Neuronal stem cell (in vitro differentiated cells): ENCODE measurements around the gene TOMM40L.
"Not testable (repeated sequence)": the region's sequence is repeated elsewhere in the genome, so short reads cannot be mapped to it uniquely, and the experiment has no call there.

ENCODE experiments used
- DNase-seq: peaks from one replicate; pipeline ENCODE4 v3.0.0-alpha.2; 2013; ENCODE audit warnings: low spot score
- H2AFZ ChIP-seq: one replicate; pipeline ENCODE4 v1.6.1; 2013; ENCODE audit warnings: mild to moderate bottlenecking, low read length, inconsistent platforms
- H2AK5ac ChIP-seq: 2 replicates; pipeline ENCODE4 v1.6.1; 2013; ENCODE audit warnings: low read depth, mild to moderate bottlenecking, inconsistent platforms, low read length, moderate library complexity, mixed read lengths
- H2BK120ac ChIP-seq: 2 replicates; pipeline ENCODE4 v1.6.1; 2013; ENCODE audit warnings: low read depth, mild to moderate bottlenecking, inconsistent platforms, low read length, moderate library complexity, mixed read lengths
- H2BK12ac ChIP-seq: one replicate; pipeline ENCODE4 v1.6.1; 2013; ENCODE audit warnings: low read length, inconsistent platforms
- H2BK15ac ChIP-seq: 2 replicates; pipeline ENCODE4 v1.6.1; 2013; ENCODE audit warnings: mild to moderate bottlenecking, low read length, inconsistent platforms, mixed read lengths
- H2BK5ac ChIP-seq: one replicate; pipeline ENCODE4 v1.6.1; 2013; ENCODE audit warnings: inconsistent platforms, mild to moderate bottlenecking, low read length, moderate library complexity
- H3K14ac ChIP-seq: one replicate; pipeline ENCODE4 v1.6.1; 2013; ENCODE audit warnings: low read length, inconsistent platforms
- H3K18ac ChIP-seq: 2 replicates; pipeline ENCODE4 v1.6.1; 2013; ENCODE audit warnings: low read length, inconsistent platforms
- H3K23ac ChIP-seq: 2 replicates; pipeline ENCODE4 v1.6.1; 2013; ENCODE audit warnings: low read depth, mild to moderate bottlenecking, mixed read lengths, low read length, inconsistent platforms; ENCODE audit not compliant: poor library complexity
- H3K27ac ChIP-seq: replicated peaks from 3 replicates; pipeline ENCODE4 v1.5.1; 2013; ENCODE audit warnings: low read length, inconsistent platforms
- H3K27me3 ChIP-seq, 3 experiments: 2 replicates each; pipeline ENCODE4 v1.6.1; 2013; ENCODE audit warnings: low read length in 3 of 3, mild to moderate bottlenecking in 2 of 3, inconsistent platforms in 1 of 3, low read depth in 1 of 3, mixed read lengths in 1 of 3, moderate library complexity in 1 of 3; ENCODE audit not compliant: control insufficient read depth in 3 of 3, insufficient read depth in 3 of 3
- H3K36me3 ChIP-seq, 2 donors: replicated peaks in 1 of 2; 2 replicates each; pipeline ENCODE4 v1.6.1; 2013; ENCODE audit warnings: low read length in 2 of 2; ENCODE audit not compliant: control insufficient read depth in 2 of 2, insufficient read depth in 2 of 2
- H3K4ac ChIP-seq: 2 replicates; pipeline ENCODE4 v1.6.1; 2013; ENCODE audit warnings: inconsistent platforms, mild to moderate bottlenecking, low read length, moderate library complexity
- H3K4me1 ChIP-seq, 2 donors: 1 replicate in 1 of 2; 2 replicates in 1 of 2; pipeline ENCODE4 v1.6.1; 2013; ENCODE audit warnings: low read length in 2 of 2, low read depth in 1 of 2; ENCODE audit not compliant: control insufficient read depth in 2 of 2, insufficient read depth in 1 of 2
- H3K4me2 ChIP-seq: one replicate; pipeline ENCODE4 v1.6.1; 2013; ENCODE audit warnings: mild to moderate bottlenecking, low read length, inconsistent platforms; ENCODE audit not compliant: insufficient read depth, poor library complexity, severe bottlenecking
- H3K4me3 ChIP-seq, 2 donors: 2 replicates each; pipeline ENCODE4 v1.5.1; 2013; ENCODE audit warnings: low read length in 2 of 2, mild to moderate bottlenecking in 2 of 2, inconsistent platforms in 1 of 2, moderate library complexity in 1 of 2
- H3K79me1 ChIP-seq: one replicate; pipeline ENCODE4 v1.6.1; 2013; ENCODE audit warnings: low read depth, mild to moderate bottlenecking, inconsistent platforms, low read length, moderate library complexity
- H3K9ac ChIP-seq: one replicate; pipeline ENCODE4 v1.6.1; 2013; ENCODE audit warnings: mild to moderate bottlenecking, low read depth, low read length, inconsistent platforms; ENCODE audit not compliant: poor library complexity
- H3K9me3 ChIP-seq, 2 donors: replicated peaks in 1 of 2; 2 replicates each; pipeline versions ENCODE3 to v1.6.1; 2013; ENCODE audit warnings: low read length in 2 of 2, mild to moderate bottlenecking in 2 of 2, inconsistent platforms in 1 of 2, low read depth in 1 of 2, mixed read lengths in 1 of 2, moderate library complexity in 1 of 2; ENCODE audit not compliant: control insufficient read depth in 2 of 2, insufficient read depth in 1 of 2
- H4K8ac ChIP-seq: one replicate; pipeline ENCODE4 v1.6.1; 2013; ENCODE audit warnings: low read depth, mild to moderate bottlenecking, inconsistent platforms, low read length, moderate library complexity
- H4K91ac ChIP-seq: one replicate; pipeline ENCODE4 v1.6.1; 2013; ENCODE audit warnings: low read length, low read depth, mild to moderate bottlenecking, inconsistent platforms; ENCODE audit not compliant: poor library complexity
- WGBS, 2 donors: extraction: QIAGEN DNeasy Blood & Tissue Kit; methylation state at CpG; one replicate each; pipeline ENCODE4 v1.1.7; 2013; ENCODE audit warnings: missing lambda C conversion rate in 2 of 2, mixed read lengths in 1 of 2; ENCODE audit not compliant: insufficient read length in 2 of 2, insufficient replicate concordance in 1 of 2; ENCODE audit errors: extremely low coverage in 2 of 2; 5-methylcytosine and 5-hydroxymethylcytosine counted together

TOMM40L gene

DNA sequence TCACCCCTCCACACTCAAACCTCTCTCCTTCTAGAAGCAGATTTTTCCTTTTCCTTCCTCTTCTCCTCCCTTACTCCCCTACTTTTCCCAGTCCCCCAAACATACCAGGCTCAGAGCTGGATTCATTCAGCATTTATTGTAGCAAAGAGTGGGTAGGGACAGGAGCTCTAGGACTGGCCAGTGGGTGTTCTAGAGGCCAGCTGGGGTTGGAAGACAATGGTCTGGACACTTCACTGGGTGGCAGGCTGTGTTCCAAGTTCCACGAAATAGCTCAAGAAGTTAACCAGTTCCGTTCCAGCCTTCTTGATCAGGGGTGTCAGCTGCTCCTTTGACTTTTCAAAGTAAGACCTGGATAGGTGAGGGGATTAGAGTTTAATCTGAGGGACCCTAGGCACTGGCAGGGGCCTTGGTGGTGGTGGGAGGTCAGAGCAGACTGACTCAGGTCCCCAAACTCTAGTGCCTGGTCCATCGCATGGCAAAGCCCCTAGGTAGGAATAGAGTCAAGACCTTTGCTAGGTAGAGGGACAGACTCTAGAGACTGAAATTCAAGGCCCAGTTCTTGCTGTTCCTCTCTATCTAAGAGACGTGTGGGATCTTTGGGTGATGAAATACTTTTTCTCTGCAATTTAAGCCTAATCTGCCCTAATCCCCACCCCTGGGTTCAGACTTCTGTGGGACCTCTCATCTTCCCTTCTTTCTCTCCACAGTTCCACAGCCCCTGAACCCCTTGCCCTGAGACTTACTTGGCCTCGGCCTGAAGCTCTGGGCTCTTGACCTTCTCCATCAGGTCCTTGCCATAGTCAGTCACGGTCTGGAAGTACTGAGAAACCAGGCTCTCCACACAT is 3.5 kb upstream of the TOMM40L start:
- H2BK120ac ChIP-seq = no peak overlapping the region
- H3K9ac ChIP-seq = no peak overlapping the region
- peaks cover 0 to 4% (median 0%) of the 10 kb centered on the region in 3 experiments for H3K27me3 ChIP-seq
- H3K36me3 ChIP-seq = no peaks in the 10 kb centered on the region
- WGBS, 2 donors = no CpG with 5 or more reads among the region's 6 CpGs
- H3K4me2 ChIP-seq = no peak overlapping the region
- H2BK5ac ChIP-seq = no peak overlapping the region
- H2BK15ac ChIP-seq = no peak overlapping the region
- H3K27ac ChIP-seq = no peak overlapping the region
- no peak overlapping the region for H4K91ac ChIP-seq
- no peak overlapping the region for H3K14ac ChIP-seq
- H3K79me1 ChIP-seq = no peaks in the 10 kb centered on the region
- no peak for DNase-seq
- no peak overlapping the region for H4K8ac ChIP-seq
- H2BK12ac ChIP-seq = no peak overlapping the region
- no peak overlapping the region for H3K23ac ChIP-seq
- no peak overlapping the region for H2AFZ ChIP-seq
- peaks cover 6 to 9% of the 10 kb centered on the region in 2 donors for H3K4me1 ChIP-seq
- H3K4me3 ChIP-seq = no peak overlapping the region
- no peaks in the 10 kb centered on the region for H3K9me3 ChIP-seq
- no peak overlapping the region for H3K4ac ChIP-seq
- H3K18ac ChIP-seq = no peak overlapping the region
- no peak overlapping the region for H2AK5ac ChIP-seq

- Histone ChIP-seq H3K79me1 (no peaks in the 10 kb centered on the region), H3K36me3 (peaks cover 0 to 10% of the 10 kb centered on the region in 2 donors), H4K8ac (no peak overlapping the region), H3K27me3 (peaks cover 0 to 4% (median 0%) of the 10 kb centered on the region in 3 experiments), H3K18ac (no peak overlapping the region), H3K9ac (no peak overlapping the region), H3K23ac (no peak overlapping the region), H2BK15ac (no peak overlapping the region), H3K4me2 (no peak overlapping the region), H3K14ac (no peak overlapping the region), H2AK5ac (no peak overlapping the region), H2BK120ac (no peak overlapping the region), H3K4me3 (no peak overlapping the region), H3K4me1 (peaks cover 6 to 11% of the 10 kb centered on the region in 2 donors), H3K4ac (no peak overlapping the region), H2BK5ac (no peak overlapping the region), H3K9me3 (no peaks in the 10 kb centered on the region), H2BK12ac (no peak overlapping the region), H2AFZ (no peak overlapping the region), H4K91ac (no peak overlapping the region), H3K27ac (no peak overlapping the region)
- no peak for DNase-seq
- WGBS, 2 donors = no CpG with 5 or more reads among the region's 7 CpGs
These were observed 1.8 kb upstream of the TOMM40L start for GRCh38 chr1:161223805-161224694.

- H3K9ac ChIP-seq, H3K14ac ChIP-seq, H3K9me3 ChIP-seq, DNase-seq, H3K4me2 ChIP-seq, H4K91ac ChIP-seq, H4K8ac ChIP-seq, H3K18ac ChIP-seq, H3K27me3 ChIP-seq, H2BK120ac ChIP-seq, H2BK5ac ChIP-seq, H3K4ac ChIP-seq, H2BK12ac ChIP-seq, H3K4me3 ChIP-seq, H3K23ac ChIP-seq, H2BK15ac ChIP-seq, H3K79me1 ChIP-seq, H2AFZ ChIP-seq, H3K27ac ChIP-seq, H2AK5ac ChIP-seq: not testable (repeated sequence)
- Histone ChIP-seq H3K36me3 (peaks cover 5 to 16% of the 10 kb centered on the region in 2 donors), H3K4me1 (peaks cover 6 to 11% of the 10 kb centered on the region in 2 donors)
- WGBS, 2 donors = no CpG with 5 or more reads among the region's 13 CpGs
These were observed 1.2 kb upstream of the TOMM40L start for GRCh38 chr1:161224695-161225087.

DNA sequence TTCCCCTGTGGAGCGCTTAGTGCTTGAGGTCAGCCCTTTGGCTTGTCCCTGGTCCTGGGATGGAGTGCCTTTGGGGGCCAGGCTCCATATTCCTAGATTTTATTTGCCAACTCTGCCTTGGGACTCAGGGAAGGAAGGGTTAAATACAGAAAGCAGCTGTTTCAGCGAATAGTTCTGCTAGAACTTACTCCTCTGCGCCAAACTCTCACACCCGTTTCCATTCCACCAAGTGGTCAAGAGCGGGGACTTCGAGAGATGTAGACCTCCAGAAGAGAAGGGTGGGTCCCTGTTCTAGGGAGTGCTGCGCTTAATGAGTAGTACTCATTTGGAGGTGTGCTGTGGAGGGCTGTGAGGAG is 704 bp upstream of the TOMM40L start:
- Histone ChIP-seq H3K36me3 (peaks cover 5 to 20% of the 10 kb centered on the region in 2 donors), H3K9me3 (no peaks in the 10 kb centered on the region), H3K27ac (no peak overlapping the region), H3K79me1 (no peaks in the 10 kb centered on the region), H4K8ac (no peak overlapping the region), H3K4me1 (peaks cover 6 to 11% of the 10 kb centered on the region in 2 donors), H2BK15ac (no peak overlapping the region), H2BK5ac (no peak overlapping the region), H2BK120ac (no peak overlapping the region), H3K23ac (no peak overlapping the region), H4K91ac (no peak overlapping the region), H3K27me3 (peaks cover 0 to 4% (median 0%) of the 10 kb centered on the region in 3 experiments), H2BK12ac (no peak overlapping the region), H3K4me3 (no peak overlapping the region), H3K14ac (no peak overlapping the region), H3K18ac (no peak overlapping the region), H3K4ac (no peak overlapping the region), H2AFZ (peak overlapping the region; percentile 75), H3K4me2 (no peak overlapping the region), H3K9ac (no peak overlapping the region), H2AK5ac (no peak overlapping the region)
- WGBS, 2 donors = no CpG with 5 or more reads among the region's 7 CpGs
- DNase-seq = no peak
